ENCODE results near the gene GTF2A1L.

DNA sequence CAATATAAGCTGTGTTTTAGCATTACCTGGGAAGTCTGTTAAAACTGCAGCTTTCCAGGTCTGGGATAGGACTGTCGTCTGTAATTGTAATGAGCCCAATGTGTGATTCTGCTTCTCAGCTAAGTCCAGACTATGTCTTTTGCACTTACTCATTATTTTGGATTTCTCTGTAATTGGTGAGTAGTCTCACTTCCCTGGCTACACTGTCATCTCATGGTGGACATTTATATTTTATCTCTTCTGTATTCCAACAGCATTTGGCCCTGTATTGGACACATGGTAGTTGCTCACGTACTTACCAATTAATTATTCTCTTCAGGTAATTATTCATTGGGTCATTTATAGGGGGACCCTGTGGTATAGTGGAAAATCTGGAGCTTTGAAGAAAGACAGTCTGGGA, 109.9 kb downstream of the GTF2A1L start:
- TF ChIP-seq TAF1 (IDR thresholded peaks at IDR 0.05; ENCODE audit: borderline replicate concordance, low read depth, low read length) (no peak), POLR2A (IDR thresholded peaks at IDR 0.05; ENCODE audit: low read depth, low read length) (no peak), POLR2AphosphoS5 (IDR thresholded peaks at IDR 0.05; ENCODE audit: low read depth, low read length) (no peak)

All from GM12892 (cell line).